IMR-90 (cell line): ENCODE data around the gene PTPN23. TPM values are rescaled to one million over a fixed set of nuclear protein-coding genes. Genes with fewer than 3 reads are reported as not detected.

Experiments used
- ATAC-seq: fragments of 200-7000 bp; cut with Tn5 transposase; 2 replicates; pipeline ENCODE4 v1.9.1; 2020; ENCODE audit warnings: low read depth, mild to moderate bottlenecking, moderate library complexity
- BruUV-seq: library from RNA; stranded (reverse); fragments of 400-500 nt; replicated peaks from 2 replicates; lab custom pipeline; 2021; lab: Mats Ljungman, UMichigan
- CTCF ChIA-PET: fragments of 300-600 bp; formaldehyde crosslinking; extraction: SDS; loops from one replicate; lab custom pipeline; 2021; ENCODE audit warnings: antibody characterized with exemption; lab: Yijun Ruan, JAX
- POLR2A ChIA-PET: fragments of 300-600 bp; sonication (Branson Sonifier 250); formaldehyde crosslinking; loops from one replicate; lab custom pipeline; 2022; ENCODE audit warnings: antibody characterized with exemption; ENCODE audit not compliant: unreplicated experiment; lab: Charles Lee
- DNase-seq: peaks from one replicate; pipeline ENCODE4 v3.0.0; 2013
- H2AFZ ChIP-seq: replicated peaks from 2 replicates; pipeline ENCODE3; 2013; ENCODE audit warnings: low read length, mild to moderate bottlenecking; ENCODE audit not compliant: poor library complexity
- H2AK5ac ChIP-seq: 2 replicates; pipeline ENCODE4 v1.6.1; 2013; ENCODE audit warnings: low read depth, low read length, inconsistent platforms
- H2AK9ac ChIP-seq: replicated peaks from 2 replicates; pipeline ENCODE3; 2013; ENCODE audit warnings: mild to moderate bottlenecking, low read depth, low read length, moderate library complexity; ENCODE audit not compliant: poor library complexity
- H2BK120ac ChIP-seq: 2 replicates; pipeline ENCODE4 v1.6.1; 2013; ENCODE audit warnings: low read depth, low read length, inconsistent platforms
- H2BK15ac ChIP-seq: 3 replicates; pipeline ENCODE4 v1.6.1; 2013; ENCODE audit warnings: low read depth, low read length, inconsistent platforms
- H2BK20ac ChIP-seq: 2 replicates; pipeline ENCODE4 v1.6.1; 2013; ENCODE audit warnings: low read depth, mild to moderate bottlenecking, inconsistent platforms, low read length, moderate library complexity
- H2BK5ac ChIP-seq: 2 replicates; pipeline ENCODE4 v1.6.1; 2013; ENCODE audit warnings: mild to moderate bottlenecking, low read depth, low read length, inconsistent platforms; ENCODE audit not compliant: poor library complexity, severe bottlenecking
- H3K14ac ChIP-seq: replicated peaks from 2 replicates; pipeline ENCODE4 v1.6.1; 2013; ENCODE audit warnings: low read depth, low read length, inconsistent platforms
- H3K18ac ChIP-seq: 2 replicates; pipeline ENCODE4 v1.6.1; 2013; ENCODE audit warnings: low read depth, low read length, control low read depth
- H3K23ac ChIP-seq: 2 replicates; pipeline ENCODE4 v1.6.1; 2013; ENCODE audit warnings: low read depth, low read length, inconsistent platforms
- H3K27ac ChIP-seq: 2 replicates; pipeline ENCODE4 v1.5.1; 2013; ENCODE audit warnings: mild to moderate bottlenecking, control low read depth, low read length; ENCODE audit not compliant: insufficient read depth
- H3K27me3 ChIP-seq: 2 replicates; pipeline ENCODE4 v1.6.1; 2013; ENCODE audit warnings: low read length; ENCODE audit not compliant: control insufficient read depth, insufficient read depth
- H3K36me3 ChIP-seq: 2 replicates; pipeline ENCODE4 v1.6.1; 2013; ENCODE audit warnings: low read length, mixed read lengths; ENCODE audit not compliant: control insufficient read depth, insufficient read depth
- H3K4ac ChIP-seq: 2 replicates; pipeline ENCODE4 v1.6.1; 2013; ENCODE audit warnings: low read depth, low read length, inconsistent platforms
- H3K4me1 ChIP-seq: 2 replicates; pipeline ENCODE4 v1.6.1; 2013; ENCODE audit warnings: low read length, mixed read lengths; ENCODE audit not compliant: control insufficient read depth, insufficient read depth
- H3K4me2 ChIP-seq: 2 replicates; pipeline ENCODE4 v1.6.1; 2013; ENCODE audit warnings: low read depth, mild to moderate bottlenecking, control low read depth, low read length, moderate library complexity
- H3K4me3 ChIP-seq: 2 replicates; pipeline ENCODE4 v1.5.1; 2013; ENCODE audit warnings: low read depth, mild to moderate bottlenecking, control low read depth, low read length, moderate library complexity; ENCODE audit not compliant: insufficient read depth
- H3K56ac ChIP-seq: 2 replicates; pipeline ENCODE4 v1.6.1; 2013; ENCODE audit warnings: low read length, inconsistent platforms; ENCODE audit not compliant: insufficient read depth; ENCODE audit errors: extremely low read depth
- H3K79me1 ChIP-seq, 2 experiments: 2 replicates each; pipeline ENCODE4 v1.6.1; 2013; ENCODE audit warnings: low read length in 2 of 2, inconsistent platforms in 1 of 2, low read depth in 1 of 2
- H3K9ac ChIP-seq: 2 replicates; pipeline ENCODE4 v1.6.1; 2013; ENCODE audit warnings: low read depth, low read length, control low read depth
- H3K9me1 ChIP-seq: 2 replicates; pipeline ENCODE4 v1.6.1; 2013; ENCODE audit warnings: low read length, inconsistent platforms; ENCODE audit not compliant: insufficient read depth
- H3K9me3 ChIP-seq: 2 replicates; pipeline ENCODE4 v1.6.1; 2013; ENCODE audit warnings: low read length; ENCODE audit not compliant: control insufficient read depth, insufficient read depth
- H4K20me1 ChIP-seq: 2 replicates; pipeline ENCODE4 v1.6.1; 2013; ENCODE audit warnings: low read length, inconsistent platforms; ENCODE audit not compliant: insufficient read depth
- H4K5ac ChIP-seq: 2 replicates; pipeline ENCODE4 v1.6.1; 2013; ENCODE audit warnings: mild to moderate bottlenecking, low read depth, low read length, control low read depth
- H4K8ac ChIP-seq, 2 experiments: 2 replicates each; pipeline ENCODE4 v1.6.1; 2013; ENCODE audit warnings: low read depth in 2 of 2, low read length in 2 of 2, control low read depth in 1 of 2, inconsistent platforms in 1 of 2
- H4K91ac ChIP-seq: 2 replicates; pipeline ENCODE4 v1.6.1; 2013; ENCODE audit warnings: low read depth, low read length, inconsistent platforms; ENCODE audit not compliant: insufficient read depth
- BHLHE40 ChIP-seq: fragments of 150-350 bp; IDR thresholded peaks from 2 replicates; pipeline ENCODE4 v1.6.1; 2016; ENCODE audit warnings: mild to moderate bottlenecking, low read depth, low read length
- CEBPB ChIP-seq: IDR thresholded peaks from 2 replicates; pipeline ENCODE4 v1.6.1; 2012; ENCODE audit warnings: low read depth, low read length, improper control_type of control experiment
- FOS ChIP-seq: fragments of 150-350 bp; IDR thresholded peaks from 2 replicates; pipeline ENCODE4 v1.6.1; 2016; ENCODE audit warnings: low read depth, low read length
- MAFK ChIP-seq: IDR thresholded peaks from 2 replicates; pipeline ENCODE4 v1.6.1; 2012; ENCODE audit warnings: low read depth, low read length, improper control_type of control experiment
- POLR2A ChIP-seq: IDR thresholded peaks from 2 replicates; pipeline ENCODE4 v1.6.1; 2012; ENCODE audit warnings: mild to moderate bottlenecking, low read depth, low read length
- RAD21 ChIP-seq: IDR thresholded peaks from 2 replicates; pipeline ENCODE4 v1.6.1; 2012; ENCODE audit warnings: low read length, improper control_type of control experiment
- RCOR1 ChIP-seq: IDR thresholded peaks from 2 replicates; pipeline ENCODE4 v1.6.1; 2012; ENCODE audit warnings: mild to moderate bottlenecking, low read length, improper control_type of control experiment; ENCODE audit not compliant: insufficient replicate concordance
- RFX5 ChIP-seq: IDR thresholded peaks from 2 replicates; pipeline ENCODE4 v1.8.0; 2012; ENCODE audit warnings: low read depth, mild to moderate bottlenecking, low read length, moderate library complexity
- WGBS, 2 experiments: methylation state at CpG; one replicate each; pipeline versions ENCODE4 v1.1.5 to v1.1.7; 2013; ENCODE audit warnings: missing lambda C conversion rate in 2 of 2; ENCODE audit not compliant: insufficient read length in 1 of 2; ENCODE audit errors: extremely low coverage in 2 of 2; 5-methylcytosine and 5-hydroxymethylcytosine counted together
- dilution Hi-C: fragments of 300-500 bp; cut with HindIII; formaldehyde crosslinking; loops from one replicate; pipeline ENCODE4 v1.14.3; 2018; ENCODE audit warnings: low sequenced_read_pairs; ENCODE audit not compliant: unreplicated experiment
- in situ Hi-C: fragments of 300-500 bp; cut with MboI; formaldehyde crosslinking; loops from 3 replicates; pipeline ENCODE4 v1.14.3; 2019; ENCODE audit warnings: low sequenced_read_pairs, inconsistent platforms, mixed read lengths
- intact Hi-C: fragments of 100-400 bp; cut with micrococcal nuclease; formaldehyde crosslinking; loops from 2 replicates; pipeline ENCODE4 v1.10.0; 2022
- polyA plus RNA-seq, 3 experiments: library from polyadenylated mRNA; depleted of rRNA; stranded (reverse); fragments of >200 nt; gene quantifications; 2 replicates each; pipeline ENCODE4 v1.2.3, GENCODE V29; 2012; ENCODE audit warnings: low replicate concordance in 1 of 3
- total RNA-seq: library from RNA; depleted of rRNA; stranded (reverse); fragments of >200 nt; gene quantifications from 2 replicates; pipeline ENCODE4 v1.2.3, GENCODE V29; 2012

PTPN23 gene
- total and polyA plus RNA-seq, 2 of the 4 experiments (the other 2 are of a cell fraction): 4.5 to 15.1 TPM

GRCh38 chr3:47455806-47456452, 75.1 kb downstream of the PTPN23 start:
- H3K36me3 ChIP-seq: no peaks in the 10 kb centered on the region
- no peak for TF ChIP-seq RFX5
- TF ChIP-seq RCOR1: no peak
- TF ChIP-seq POLR2A: no peak
- TF ChIP-seq FOS: no peak
- peak; percentile 98 for TF ChIP-seq CEBPB
- TF ChIP-seq RAD21: no peak
- TF ChIP-seq MAFK: no peak
- no peak for TF ChIP-seq BHLHE40
- peak overlapping the region; percentile 17; the same call in 1 of the 2 replicates for H3K27ac ChIP-seq
- dilution Hi-C loops (no loop called here), intact Hi-C loops (no loop called here), in situ Hi-C loops (no loop called here)
- H4K8ac ChIP-seq: no peak overlapping the region
- BruUV-seq: no TSS peak
- peak overlapping the region; percentile 41; the same call in 1 of the 2 replicates for H3K18ac ChIP-seq
- H2AK5ac ChIP-seq: no peak overlapping the region
- ChIA-PET CTCF (no interaction called here), POLR2A (no interaction called here)
- H2AK9ac ChIP-seq: no peak overlapping the region
- no peak overlapping the region for H4K91ac ChIP-seq
- no peak overlapping the region for H3K14ac ChIP-seq
- peak overlapping the region; percentile 62 for H3K4me2 ChIP-seq
- no peak overlapping the region for H2BK15ac ChIP-seq
- no peak overlapping the region for H3K23ac ChIP-seq
- no peak overlapping the region for H2BK20ac ChIP-seq
- H3K9me1 ChIP-seq: 0 out of 2 replicates have a peak, but pooled peaks cover 2% of the 10 kb centered on the region
- ATAC-seq (peak; percentile 32), DNase-seq (no peak)
- H3K4ac ChIP-seq: no peak overlapping the region
- no peak overlapping the region for H3K4me3 ChIP-seq
- no peaks in the 10 kb centered on the region for H3K27me3 ChIP-seq
- peaks cover 8% of the 10 kb centered on the region for H3K4me1 ChIP-seq
- H3K79me1 ChIP-seq: peaks cover 15 to 46% of the 10 kb centered on the region in 2 experiments
- H2BK5ac ChIP-seq: no peak overlapping the region
- H2AFZ ChIP-seq: no peak overlapping the region
- H3K9me3 ChIP-seq: no peaks in the 10 kb centered on the region
- peaks cover 14% of the 10 kb centered on the region for H4K20me1 ChIP-seq
- H3K56ac ChIP-seq: no peak overlapping the region
- no peak overlapping the region for H4K5ac ChIP-seq
- no peak overlapping the region for H2BK120ac ChIP-seq
- WGBS, 2 experiments: no CpG with 5 or more reads among the region's 3 CpGs
- H3K9ac ChIP-seq: no peak overlapping the region
